PFSK-1 (cell line): Measurements from ENCODE around the gene VWA2.

ENCODE experiments used
- FOXP2 ChIP-seq: optimal IDR thresholded peaks from 2 replicates; pipeline ENCODE3; 2011; ENCODE audit warnings: borderline replicate concordance, control low read depth, inconsistent platforms; ENCODE audit not compliant: insufficient read depth; ENCODE audit errors: extremely low read length, extremely low read depth
- POLR2AphosphoS5 ChIP-seq: IDR thresholded peaks from 2 replicates; pipeline ENCODE4 v1.6.1; 2012; ENCODE audit warnings: low read depth, mild to moderate bottlenecking, control low read depth, low read length, moderate library complexity
- SIN3A ChIP-seq: IDR thresholded peaks from 2 replicates; pipeline ENCODE4 v1.6.1; 2012; ENCODE audit warnings: mild to moderate bottlenecking, low read length, moderate library complexity, borderline replicate concordance; ENCODE audit not compliant: insufficient read depth
- TAF1 ChIP-seq: IDR thresholded peaks from 2 replicates; pipeline ENCODE4 v1.6.1; 2012; ENCODE audit warnings: low read length, control low read depth, borderline replicate concordance; ENCODE audit not compliant: insufficient read depth
- TF ChIP-seq, protein P1 (sequence below), 2 experiments: IDR thresholded peaks; 2 replicates each; pipeline versions ENCODE4 v1.6.1 to v1.8.0; 2011 to 2012; ENCODE audit warnings: low read depth in 2 of 2, low read length in 2 of 2, control low read depth in 1 of 2, inconsistent platforms in 1 of 2, mild to moderate bottlenecking in 1 of 2, moderate library complexity in 1 of 2; ENCODE audit not compliant: insufficient read depth in 1 of 2

Gene VWA2

DNA sequence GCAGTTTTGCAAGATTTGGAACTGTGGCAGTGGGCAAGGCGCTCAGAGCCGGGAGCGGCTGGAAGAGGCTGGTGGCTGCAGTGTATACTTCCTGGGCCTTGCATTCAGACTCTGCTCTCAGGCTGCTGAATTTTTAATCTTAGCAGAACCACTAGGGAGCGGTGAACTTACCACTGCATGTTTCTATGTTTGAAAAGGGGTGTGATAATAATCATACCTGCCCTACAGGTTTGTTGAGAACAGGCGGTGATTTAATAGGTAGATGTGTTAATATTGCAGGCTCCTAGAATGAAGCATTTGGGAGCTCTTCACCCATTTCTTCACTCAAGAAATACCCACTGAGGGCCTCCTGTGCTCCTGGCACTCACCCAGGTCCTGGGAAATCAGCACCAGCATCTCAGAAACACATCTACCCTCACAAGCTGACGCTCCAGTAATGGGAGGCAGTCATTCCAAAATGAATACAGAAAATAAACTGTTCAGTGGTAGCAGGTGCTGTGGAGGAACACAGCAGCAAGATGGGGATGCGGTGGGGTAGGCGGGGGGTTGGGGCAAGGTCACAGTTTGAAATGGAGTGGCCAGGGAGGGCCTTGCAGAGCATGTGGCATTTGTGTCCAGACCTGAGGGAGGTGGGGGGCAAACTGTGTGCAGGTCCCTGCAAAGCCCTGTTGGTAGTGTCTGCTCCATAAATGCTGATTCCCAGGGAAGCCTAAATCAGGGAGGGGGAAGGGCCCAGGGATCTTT, 41.0 kb downstream of the VWA2 start:
- no peak for TF ChIP-seq SIN3A
- TF ChIP-seq, protein P1, sequence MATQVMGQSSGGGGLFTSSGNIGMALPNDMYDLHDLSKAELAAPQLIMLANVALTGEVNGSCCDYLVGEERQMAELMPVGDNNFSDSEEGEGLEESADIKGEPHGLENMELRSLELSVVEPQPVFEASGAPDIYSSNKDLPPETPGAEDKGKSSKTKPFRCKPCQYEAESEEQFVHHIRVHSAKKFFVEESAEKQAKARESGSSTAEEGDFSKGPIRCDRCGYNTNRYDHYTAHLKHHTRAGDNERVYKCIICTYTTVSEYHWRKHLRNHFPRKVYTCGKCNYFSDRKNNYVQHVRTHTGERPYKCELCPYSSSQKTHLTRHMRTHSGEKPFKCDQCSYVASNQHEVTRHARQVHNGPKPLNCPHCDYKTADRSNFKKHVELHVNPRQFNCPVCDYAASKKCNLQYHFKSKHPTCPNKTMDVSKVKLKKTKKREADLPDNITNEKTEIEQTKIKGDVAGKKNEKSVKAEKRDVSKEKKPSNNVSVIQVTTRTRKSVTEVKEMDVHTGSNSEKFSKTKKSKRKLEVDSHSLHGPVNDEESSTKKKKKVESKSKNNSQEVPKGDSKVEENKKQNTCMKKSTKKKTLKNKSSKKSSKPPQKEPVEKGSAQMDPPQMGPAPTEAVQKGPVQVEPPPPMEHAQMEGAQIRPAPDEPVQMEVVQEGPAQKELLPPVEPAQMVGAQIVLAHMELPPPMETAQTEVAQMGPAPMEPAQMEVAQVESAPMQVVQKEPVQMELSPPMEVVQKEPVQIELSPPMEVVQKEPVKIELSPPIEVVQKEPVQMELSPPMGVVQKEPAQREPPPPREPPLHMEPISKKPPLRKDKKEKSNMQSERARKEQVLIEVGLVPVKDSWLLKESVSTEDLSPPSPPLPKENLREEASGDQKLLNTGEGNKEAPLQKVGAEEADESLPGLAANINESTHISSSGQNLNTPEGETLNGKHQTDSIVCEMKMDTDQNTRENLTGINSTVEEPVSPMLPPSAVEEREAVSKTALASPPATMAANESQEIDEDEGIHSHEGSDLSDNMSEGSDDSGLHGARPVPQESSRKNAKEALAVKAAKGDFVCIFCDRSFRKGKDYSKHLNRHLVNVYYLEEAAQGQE (IDR thresholded peaks at IDR 0.05; ENCODE audit: insufficient read depth in 1 of 2, low read depth in 2 of 2, low read length in 2 of 2): no peak
- no peak for TF ChIP-seq TAF1
- TF ChIP-seq FOXP2: no peak
- TF ChIP-seq POLR2AphosphoS5: no peak

DNA sequence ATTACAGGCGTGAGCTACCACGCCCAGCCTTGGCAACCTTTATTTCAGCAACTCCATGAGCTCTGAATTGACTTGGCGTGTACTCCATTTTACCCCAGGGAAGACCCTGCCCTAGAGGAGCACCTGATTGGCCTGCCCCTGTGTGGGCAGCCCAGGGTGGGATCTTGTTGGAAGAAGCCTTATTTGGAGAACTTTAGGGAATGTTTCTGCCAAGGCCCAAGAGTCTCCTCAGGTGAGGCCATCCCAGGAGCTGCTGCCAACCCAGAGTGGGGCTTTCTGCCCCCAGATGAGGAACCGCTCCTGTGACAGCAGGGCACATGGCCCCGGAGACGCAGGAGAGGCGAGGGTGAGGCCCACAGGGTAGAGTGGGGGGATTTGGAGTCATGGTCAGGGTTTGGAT, 42.0 kb downstream of the VWA2 start:
- no peak for TF ChIP-seq POLR2AphosphoS5
- TF ChIP-seq, protein P1 (IDR thresholded peaks at IDR 0.05; ENCODE audit: insufficient read depth in 1 of 2, low read depth in 2 of 2, low read length in 2 of 2): no peak
- TF ChIP-seq FOXP2: no peak
- no peak for TF ChIP-seq TAF1
- no peak for TF ChIP-seq SIN3A

DNA sequence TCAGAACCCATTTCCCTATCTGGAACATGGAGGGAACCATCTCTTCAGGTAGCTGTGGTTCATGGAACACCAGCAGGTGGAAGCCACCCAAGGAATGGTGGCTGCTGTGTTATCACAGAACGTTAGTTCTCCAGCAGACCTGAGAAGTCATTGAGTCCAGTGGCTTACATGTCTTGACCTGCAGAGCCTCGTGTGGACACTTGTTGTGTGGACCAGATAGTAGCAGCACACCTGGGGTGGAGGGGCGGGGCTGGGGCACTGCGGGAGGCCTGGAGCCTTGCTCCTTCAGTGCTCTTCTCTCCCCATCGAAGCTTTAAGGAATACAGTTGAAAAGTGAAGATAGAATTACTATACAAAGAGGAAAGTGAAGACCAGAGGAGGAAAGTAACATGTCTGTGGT, 42.4 kb downstream of the VWA2 start:
- TF ChIP-seq, protein P1 (IDR thresholded peaks at IDR 0.05; ENCODE audit: insufficient read depth in 1 of 2, low read depth in 2 of 2, low read length in 2 of 2): no peak
- TF ChIP-seq POLR2AphosphoS5 (no peak), SIN3A (no peak), FOXP2 (no peak), TAF1 (no peak)

DNA sequence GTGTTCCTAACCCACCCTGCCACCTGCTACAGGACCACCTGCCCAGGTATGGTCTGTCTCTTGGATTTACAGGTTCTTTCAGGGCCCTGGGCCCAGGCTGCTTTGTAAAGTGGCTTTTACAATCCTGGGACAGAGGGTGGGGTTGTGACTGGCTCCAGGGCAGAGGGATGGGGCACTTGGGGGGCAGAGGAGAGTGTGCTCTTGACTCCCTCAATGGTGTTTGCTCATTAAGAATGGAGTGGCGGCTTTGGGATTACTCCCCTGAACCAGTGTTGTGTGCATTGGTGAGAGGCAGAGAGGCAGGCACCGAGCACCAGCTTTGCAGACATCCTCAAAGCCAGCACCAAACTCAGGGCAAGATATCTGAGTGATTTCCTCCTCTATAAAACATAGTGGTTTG, 43.5 kb downstream of the VWA2 start:
- no peak for TF ChIP-seq SIN3A
- no peak for TF ChIP-seq POLR2AphosphoS5
- TF ChIP-seq, protein P1 (IDR thresholded peaks at IDR 0.05; ENCODE audit: insufficient read depth in 1 of 2, low read depth in 2 of 2, low read length in 2 of 2): no peak
- no peak for TF ChIP-seq TAF1
- no peak for TF ChIP-seq FOXP2
